ENCODE measurements around the gene ADGRB2.

DNA sequence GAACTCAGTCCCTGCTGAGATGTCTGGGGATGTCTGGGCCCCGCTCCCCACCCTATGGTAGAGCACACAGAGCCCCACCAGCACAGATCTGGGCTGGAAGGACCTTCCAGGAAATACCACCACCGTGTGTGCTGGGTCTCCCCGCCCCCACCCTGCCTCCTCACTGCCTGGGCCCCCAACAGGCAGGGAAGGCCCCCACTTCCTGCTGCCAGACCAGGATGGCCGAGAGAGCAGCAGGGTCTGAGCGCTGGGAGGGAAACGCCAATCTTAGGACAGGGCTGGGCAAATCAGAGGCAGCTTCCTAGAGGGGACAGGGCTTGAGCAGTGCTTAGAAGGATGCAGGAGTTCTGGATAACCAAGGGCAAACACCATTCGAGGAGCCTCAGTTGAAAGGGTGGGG, 11.9 kb downstream of the ADGRB2 start:
- no peak for TF ChIP-seq POLR2A (IDR thresholded peaks at IDR 0.05)
- TF ChIP-seq, protein P1, sequence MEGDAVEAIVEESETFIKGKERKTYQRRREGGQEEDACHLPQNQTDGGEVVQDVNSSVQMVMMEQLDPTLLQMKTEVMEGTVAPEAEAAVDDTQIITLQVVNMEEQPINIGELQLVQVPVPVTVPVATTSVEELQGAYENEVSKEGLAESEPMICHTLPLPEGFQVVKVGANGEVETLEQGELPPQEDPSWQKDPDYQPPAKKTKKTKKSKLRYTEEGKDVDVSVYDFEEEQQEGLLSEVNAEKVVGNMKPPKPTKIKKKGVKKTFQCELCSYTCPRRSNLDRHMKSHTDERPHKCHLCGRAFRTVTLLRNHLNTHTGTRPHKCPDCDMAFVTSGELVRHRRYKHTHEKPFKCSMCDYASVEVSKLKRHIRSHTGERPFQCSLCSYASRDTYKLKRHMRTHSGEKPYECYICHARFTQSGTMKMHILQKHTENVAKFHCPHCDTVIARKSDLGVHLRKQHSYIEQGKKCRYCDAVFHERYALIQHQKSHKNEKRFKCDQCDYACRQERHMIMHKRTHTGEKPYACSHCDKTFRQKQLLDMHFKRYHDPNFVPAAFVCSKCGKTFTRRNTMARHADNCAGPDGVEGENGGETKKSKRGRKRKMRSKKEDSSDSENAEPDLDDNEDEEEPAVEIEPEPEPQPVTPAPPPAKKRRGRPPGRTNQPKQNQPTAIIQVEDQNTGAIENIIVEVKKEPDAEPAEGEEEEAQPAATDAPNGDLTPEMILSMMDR (IDR thresholded peaks at IDR 0.05) = no peak
